Measurements from ENCODE around the gene RFT1. TPM values are rescaled to one million over a fixed set of nuclear protein-coding genes. Genes with fewer than 3 reads are reported as not detected.

The RFT1 gene
- total RNA-seq, 2 experiments from 2014 or later, result 42.5 to 42.9 TPM

- H3K9me3 Mint-ChIP-seq, result no peaks in the 10 kb centered on the region
- intact Hi-C loops (cut with micrococcal nuclease), result no loop called here
- peak overlapping the region; percentile 89 for H3K27ac Mint-ChIP-seq
- POLR2A ChIA-PET, result interaction anchor here (1.6 to 1.7 kb wide), 2 partner anchors 10 to 26 kb away, joined by 3 to 4 read pairs; partner anchors contain the start of gene RFT1
- H3K36me3 Mint-ChIP-seq (ENCODE audit: low read depth), result peaks cover 61% of the 10 kb centered on the region
- CTCF ChIA-PET, result interaction anchor here (1.2 to 2.2 kb wide), 6 partner anchors 9 to 93 kb away, joined by 3 to 18 read pairs (median 6); no protein-coding TSS in a partner anchor
- no peak overlapping the region for H3K4me3 Mint-ChIP-seq
- no peaks in the 10 kb centered on the region for H3K27me3 Mint-ChIP-seq
- no peak for DNase-seq
- no peak for ATAC-seq
- no peak for TF ChIP-seq CTCF (IDR thresholded peaks at IDR 0.05)
- H3K4me1 Mint-ChIP-seq (ENCODE audit: low read depth), result peaks cover 66% of the 10 kb centered on the region
Measured at GRCh38 chr3:53103397-53104296, 26.6 kb downstream of the RFT1 start.

- no peaks in the 10 kb centered on the region for H3K27me3 Mint-ChIP-seq
- peak; percentile 81 for DNase-seq
- ChIA-PET POLR2A (interaction anchor here (0.8 to 1.7 kb wide), 3 partner anchors 11 to 27 kb away, joined by 3 to 4 read pairs (median 3); partner anchors contain the start of gene RFT1), CTCF (interaction anchor here (1.6 to 2.2 kb wide), 2 partner anchors 11 to 32 kb away, joined by 7 to 18 read pairs; no protein-coding TSS in a partner anchor)
- H3K4me3 Mint-ChIP-seq, result peak overlapping the region; percentile 37
- no peaks in the 10 kb centered on the region for H3K9me3 Mint-ChIP-seq
- TF ChIP-seq CTCF (IDR thresholded peaks at IDR 0.05), result no peak
- peak overlapping the region; percentile 89 for H3K27ac Mint-ChIP-seq
- ATAC-seq, result peak; percentile 94
- peaks cover 68% of the 10 kb centered on the region for H3K4me1 Mint-ChIP-seq (ENCODE audit: low read depth)
- peaks cover 60% of the 10 kb centered on the region for H3K36me3 Mint-ChIP-seq (ENCODE audit: low read depth)
- intact Hi-C loops (cut with micrococcal nuclease), result no loop called here
Measured at GRCh38 chr3:53102601-53103147, 27.6 kb downstream of the RFT1 start.

- no peak for DNase-seq
- no peaks in the 10 kb centered on the region for H3K27me3 Mint-ChIP-seq
- H3K4me1 Mint-ChIP-seq (ENCODE audit: low read depth), result peaks cover 70% of the 10 kb centered on the region
- intact Hi-C loops (cut with micrococcal nuclease), result no loop called here
- ChIA-PET CTCF (interaction anchor here (0.8 to 2.2 kb wide), 3 partner anchors 9 to 32 kb away, joined by 4 to 18 read pairs (median 7); no protein-coding TSS in a partner anchor), POLR2A (interaction anchor here (1.4 to 1.7 kb wide), 3 partner anchors 10 to 28 kb away, joined by 3 to 5 read pairs (median 4); partner anchors contain the start of gene RFT1)
- peak; percentile 3 for ATAC-seq
- H3K27ac Mint-ChIP-seq, result peak overlapping the region; percentile 89
- H3K4me3 Mint-ChIP-seq, result peak overlapping the region; percentile 37
- H3K9me3 Mint-ChIP-seq, result no peaks in the 10 kb centered on the region
- peaks cover 61% of the 10 kb centered on the region for H3K36me3 Mint-ChIP-seq (ENCODE audit: low read depth)
- TF ChIP-seq CTCF (IDR thresholded peaks at IDR 0.05), result no peak
Measured at GRCh38 chr3:53101956-53102355, 28.3 kb downstream of the RFT1 start.

- DNase-seq (no peak), ATAC-seq (no peak)
- no peaks in the 10 kb centered on the region for H3K9me3 Mint-ChIP-seq
- H3K27ac Mint-ChIP-seq, result peak overlapping the region; percentile 89
- ChIA-PET CTCF (interaction anchor here (0.8 to 1.6 kb wide), 2 partner anchors 10 to 33 kb away, joined by 4 to 7 read pairs; no protein-coding TSS in a partner anchor), POLR2A (interaction anchor here (1.4 kb wide), 1 partner anchor 9 kb away, joined by 5 read pairs; no protein-coding TSS in a partner anchor)
- H3K36me3 Mint-ChIP-seq (ENCODE audit: low read depth), result peaks cover 54% of the 10 kb centered on the region
- no peaks in the 10 kb centered on the region for H3K27me3 Mint-ChIP-seq
- TF ChIP-seq CTCF (IDR thresholded peaks at IDR 0.05), result no peak
- intact Hi-C loops (cut with micrococcal nuclease), result no loop called here
- peak overlapping the region; percentile 19 for H3K4me3 Mint-ChIP-seq
- H3K4me1 Mint-ChIP-seq (ENCODE audit: low read depth), result peaks cover 70% of the 10 kb centered on the region
Measured at GRCh38 chr3:53100818-53101466, 29.3 kb downstream of the RFT1 start.

Data from activated CD8-positive, alpha-beta T cell treated with anti-CD3 and anti-CD28 coated beads for 36 hours (primary cell).